Measurements from ENCODE around the gene CENPV.

The CENPV gene

GRCh38 chr17:16383216-16383615 is 29.9 kb upstream of the CENPV start:
- Histone ChIP-seq H3K27me3 (ENCODE audit: insufficient read depth, low read length, poor library complexity, severe bottlenecking) (no peaks in the 10 kb centered on the region), H3K79me2 (ENCODE audit: insufficient read depth, low read length) (peaks cover 39% of the 10 kb centered on the region), H3K4me2 (ENCODE audit: low read depth, low read length, poor library complexity, severe bottlenecking) (peak overlapping the region; percentile 96), H3K9me2 (replicated peaks; ENCODE audit: low read depth, low read length) (no peaks in the 10 kb centered on the region), H3K4me3 (ENCODE audit: low read length, poor library complexity, severe bottlenecking) (peak overlapping the region; percentile 89), H3K9ac (ENCODE audit: low read depth, low read length, poor library complexity, severe bottlenecking) (peak overlapping the region; percentile 98), H4K20me1 (ENCODE audit: insufficient read depth, low read length, poor library complexity, severe bottlenecking) (peaks cover 30% of the 10 kb centered on the region), H3K9me3 (ENCODE audit: insufficient read depth, low read depth, low read length) (no peaks in the 10 kb centered on the region), H3K36me3 (ENCODE audit: insufficient read depth, low read length) (peaks cover 20% of the 10 kb centered on the region), H3K4me1 (ENCODE audit: insufficient read depth, low read length, poor library complexity, severe bottlenecking) (peaks cover 22% of the 10 kb centered on the region), H2AFZ (ENCODE audit: low read length) (no peak overlapping the region), H3F3A (ENCODE audit: low read depth) (peaks cover 6% of the 10 kb centered on the region; the same call in 1 of the 2 replicates)
- TF ChIP-seq EZH2phosphoT487 (IDR thresholded peaks at IDR 0.05; ENCODE audit: borderline replicate concordance) (no peak), CTCF (conservative IDR thresholded peaks at IDR 0.05; ENCODE audit: low read length) (no peak)

- Histone ChIP-seq H3K36me3 (ENCODE audit: insufficient read depth, low read length) (peaks cover 20% of the 10 kb centered on the region), H2AFZ (ENCODE audit: low read length) (no peak overlapping the region), H3K9ac (ENCODE audit: low read depth, low read length, poor library complexity, severe bottlenecking) (peak overlapping the region; percentile 98), H3K4me1 (ENCODE audit: insufficient read depth, low read length, poor library complexity, severe bottlenecking) (peaks cover 22% of the 10 kb centered on the region), H3K9me3 (ENCODE audit: insufficient read depth, low read depth, low read length) (no peaks in the 10 kb centered on the region), H3K4me2 (ENCODE audit: low read depth, low read length, poor library complexity, severe bottlenecking) (peak overlapping the region; percentile 96), H3K79me2 (ENCODE audit: insufficient read depth, low read length) (peaks cover 39% of the 10 kb centered on the region), H3F3A (ENCODE audit: low read depth) (peaks cover 6% of the 10 kb centered on the region; the same call in 1 of the 2 replicates), H3K9me2 (replicated peaks; ENCODE audit: low read depth, low read length) (no peaks in the 10 kb centered on the region), H3K4me3 (ENCODE audit: low read length, poor library complexity, severe bottlenecking) (peak overlapping the region; percentile 89), H4K20me1 (ENCODE audit: insufficient read depth, low read length, poor library complexity, severe bottlenecking) (peaks cover 30% of the 10 kb centered on the region), H3K27me3 (ENCODE audit: insufficient read depth, low read length, poor library complexity, severe bottlenecking) (no peaks in the 10 kb centered on the region)
- TF ChIP-seq CTCF (conservative IDR thresholded peaks at IDR 0.05; ENCODE audit: low read length) (no peak), EZH2phosphoT487 (IDR thresholded peaks at IDR 0.05; ENCODE audit: borderline replicate concordance) (no peak)
These were observed 28.2 kb upstream of the CENPV start for GRCh38 chr17:16381496-16381820.

- TF ChIP-seq CTCF (conservative IDR thresholded peaks at IDR 0.05; ENCODE audit: low read length) = peak; percentile 34
- TF ChIP-seq EZH2phosphoT487 (IDR thresholded peaks at IDR 0.05; ENCODE audit: borderline replicate concordance) = no peak
- Histone ChIP-seq H3F3A (ENCODE audit: low read depth) (peaks cover 6% of the 10 kb centered on the region; the same call in 1 of the 2 replicates), H3K27me3 (ENCODE audit: insufficient read depth, low read length, poor library complexity, severe bottlenecking) (no peaks in the 10 kb centered on the region), H3K4me1 (ENCODE audit: insufficient read depth, low read length, poor library complexity, severe bottlenecking) (peaks cover 22% of the 10 kb centered on the region), H3K4me2 (ENCODE audit: low read depth, low read length, poor library complexity, severe bottlenecking) (peak within 1 kb of the TSS; percentile 96), H3K9me2 (replicated peaks; ENCODE audit: low read depth, low read length) (no peaks in the 10 kb centered on the region), H3K4me3 (ENCODE audit: low read length, poor library complexity, severe bottlenecking) (peak within 1 kb of the TSS; percentile 89), H3K9ac (ENCODE audit: low read depth, low read length, poor library complexity, severe bottlenecking) (peak within 1 kb of the TSS; percentile 98), H2AFZ (ENCODE audit: low read length) (peak within 1 kb of the TSS; percentile 97), H4K20me1 (ENCODE audit: insufficient read depth, low read length, poor library complexity, severe bottlenecking) (peaks cover 30% of the 10 kb centered on the region), H3K9me3 (ENCODE audit: insufficient read depth, low read depth, low read length) (no peaks in the 10 kb centered on the region), H3K79me2 (ENCODE audit: insufficient read depth, low read length) (peaks cover 39% of the 10 kb centered on the region), H3K36me3 (ENCODE audit: insufficient read depth, low read length) (peaks cover 20% of the 10 kb centered on the region)
These were observed 27.6 kb upstream of the CENPV start, which contains the start of gene UBB for GRCh38 chr17:16380640-16381495. TSS of gene UBB (plus strand) at chr17:16381091. CDS start at chr17:16381908, 817 bp downstream.
